Measurements from ENCODE around the gene FAAP100. TPM values are rescaled to one million over a fixed set of nuclear protein-coding genes. Genes with fewer than 3 reads are reported as not detected.
A peak's percentile ranks its signal among the peaks of the same experiment; 100 is the strongest.

FAAP100 gene
- total and polyA plus RNA-seq, 5 donors: 12.0 to 15.3 (median 13.0) TPM

- WGBS: 46% methylated on average over 16 of the region's 17 CpGs
- Histone ChIP-seq H3K9me3 (ENCODE audit: control insufficient read depth, low read length) (no peaks in the 10 kb centered on the region), H3K4me3 (ENCODE audit: low read length) (no peak overlapping the region), H3K27me3 (ENCODE audit: control insufficient read depth, insufficient read depth) (no peaks in the 10 kb centered on the region), H3K27ac (ENCODE audit: low read length) (no peak overlapping the region), H3K4me1 (ENCODE audit: control insufficient read depth, insufficient read depth, low read length) (peaks cover 3% of the 10 kb centered on the region)
- ATAC-seq (peak in 1 of 2 donors; percentile 27), DNase-seq (peak in 2 of 3 donors; percentile 47 to 51)
- intact Hi-C loops (cut with DNase I): no loop called here
These were observed 24.6 kb upstream of the FAAP100 start for GRCh38 chr17:81576621-81577277.

- Histone ChIP-seq H3K27ac (ENCODE audit: low read length) (no peak overlapping the region), H3K9me3 (ENCODE audit: control insufficient read depth, low read length) (no peaks in the 10 kb centered on the region), H3K27me3 (ENCODE audit: control insufficient read depth, insufficient read depth) (no peaks in the 10 kb centered on the region), H3K4me3 (ENCODE audit: low read length) (no peak overlapping the region), H3K4me1 (ENCODE audit: control insufficient read depth, insufficient read depth, low read length) (peaks cover 3% of the 10 kb centered on the region)
- ATAC-seq (no peak), DNase-seq (no peak)
- intact Hi-C loops (cut with DNase I): no loop called here
- WGBS: 89% methylated on average over 3 of the region's 3 CpGs
These were observed 23.7 kb upstream of the FAAP100 start for GRCh38 chr17:81575836-81576235.

- H3K9me3 ChIP-seq (ENCODE audit: control insufficient read depth, low read length): no peaks in the 10 kb centered on the region
- ATAC-seq: no peak
- no peak overlapping the region for H3K27ac ChIP-seq (ENCODE audit: low read length)
- DNase-seq: peak in 1 of 3 donors; percentile 27
- WGBS: 63% methylated on average over 8 of the region's 8 CpGs
- H3K4me3 ChIP-seq (ENCODE audit: low read length): no peak overlapping the region
- H3K4me1 ChIP-seq (ENCODE audit: control insufficient read depth, insufficient read depth, low read length): peaks cover 3% of the 10 kb centered on the region
- intact Hi-C loops (cut with DNase I): no loop called here
- H3K27me3 ChIP-seq (ENCODE audit: control insufficient read depth, insufficient read depth): no peaks in the 10 kb centered on the region
These were observed 22.4 kb upstream of the FAAP100 start for GRCh38 chr17:81574643-81574956.

DNA sequence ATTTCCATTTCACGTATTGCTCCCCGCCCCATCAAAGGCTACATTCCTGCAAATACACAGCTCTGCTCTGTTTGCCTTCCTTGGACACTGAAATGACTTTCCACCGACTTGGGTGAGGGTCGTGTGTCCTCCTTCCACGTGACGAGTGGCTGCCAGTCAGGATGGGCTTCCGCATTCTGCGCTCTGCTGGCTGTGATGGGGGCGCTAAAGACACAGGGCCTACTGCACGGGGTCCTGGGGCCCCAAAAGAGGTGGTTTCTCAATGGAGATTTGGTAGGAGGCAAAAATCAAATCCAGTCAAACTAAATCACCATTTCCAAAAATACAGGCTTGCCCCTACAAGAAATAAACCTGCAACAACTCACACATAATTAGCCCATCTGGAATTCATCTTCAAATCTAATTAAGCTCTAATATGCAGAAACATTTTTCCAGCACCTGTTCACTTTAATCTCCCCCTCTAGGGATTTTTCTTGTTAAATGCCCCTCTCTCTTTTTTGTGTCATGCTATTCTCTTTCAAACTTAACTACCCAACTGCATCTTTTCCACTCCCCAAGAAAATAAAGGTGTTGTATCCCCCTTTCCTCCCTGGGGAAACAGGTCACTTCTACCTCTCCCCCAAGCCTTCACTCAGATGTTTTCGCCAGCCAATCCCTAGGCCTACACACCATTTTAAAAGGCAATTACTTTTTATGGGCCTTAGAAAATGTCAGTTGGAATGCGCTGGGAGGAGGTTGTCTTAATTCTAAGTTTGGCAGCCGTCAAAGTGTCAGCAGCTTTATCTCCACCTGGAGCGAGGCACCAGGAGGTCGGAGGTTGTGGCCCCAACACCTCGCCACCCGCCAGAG lies 21.9 kb upstream of the FAAP100 start:
- intact Hi-C loops (cut with DNase I): no loop called here
- no peaks in the 10 kb centered on the region for H3K9me3 ChIP-seq (ENCODE audit: control insufficient read depth, low read length)
- peak in 1 of 3 donors; percentile 11 for DNase-seq
- H3K27me3 ChIP-seq (ENCODE audit: control insufficient read depth, insufficient read depth): no peaks in the 10 kb centered on the region
- 77% methylated on average over 17 of the region's 17 CpGs for WGBS
- H3K27ac ChIP-seq (ENCODE audit: low read length): no peak overlapping the region
- ATAC-seq: no peak
- H3K4me1 ChIP-seq (ENCODE audit: control insufficient read depth, insufficient read depth, low read length): peaks cover 3% of the 10 kb centered on the region
- no peak overlapping the region for H3K4me3 ChIP-seq (ENCODE audit: low read length)

DNA sequence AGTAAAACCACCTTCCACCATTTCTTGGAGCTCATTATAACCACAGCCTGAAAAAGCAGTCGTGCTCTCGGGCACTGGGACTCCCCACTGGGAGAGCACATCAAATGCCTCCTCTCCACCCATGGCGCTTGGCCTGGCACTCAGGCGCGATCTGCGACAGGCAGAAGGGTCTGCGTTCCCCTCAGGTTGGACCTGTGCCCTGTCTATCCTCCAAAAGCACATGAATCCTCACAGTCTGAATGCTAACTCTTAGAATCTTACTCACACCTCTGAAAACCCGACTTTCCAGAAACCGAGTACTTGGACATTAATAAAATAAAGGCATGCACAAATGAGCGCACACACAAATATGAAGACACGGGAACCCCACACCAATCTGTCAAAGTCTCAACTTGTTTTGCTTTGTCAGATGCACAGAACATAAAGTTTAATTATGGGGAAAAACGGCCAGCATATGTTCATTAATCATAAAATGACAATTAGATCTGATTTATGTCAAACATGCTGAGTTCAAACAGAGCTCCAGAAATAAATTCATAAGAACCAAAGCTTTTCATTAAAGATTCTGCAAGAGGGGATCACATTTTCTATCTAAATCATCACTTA lies 20.5 kb upstream of the FAAP100 start:
- DNase-seq (peak in 1 of 3 donors; percentile 40), ATAC-seq (no peak)
- H3K27ac ChIP-seq (ENCODE audit: low read length): no peak overlapping the region
- H3K4me3 ChIP-seq (ENCODE audit: low read length): no peak overlapping the region
- H3K9me3 ChIP-seq (ENCODE audit: control insufficient read depth, low read length): no peaks in the 10 kb centered on the region
- intact Hi-C loops (cut with DNase I): no loop called here
- H3K27me3 ChIP-seq (ENCODE audit: control insufficient read depth, insufficient read depth): no peaks in the 10 kb centered on the region
- H3K4me1 ChIP-seq (ENCODE audit: control insufficient read depth, insufficient read depth, low read length): peaks cover 3% of the 10 kb centered on the region
- WGBS: 87% methylated on average over 12 of the region's 12 CpGs

DNA sequence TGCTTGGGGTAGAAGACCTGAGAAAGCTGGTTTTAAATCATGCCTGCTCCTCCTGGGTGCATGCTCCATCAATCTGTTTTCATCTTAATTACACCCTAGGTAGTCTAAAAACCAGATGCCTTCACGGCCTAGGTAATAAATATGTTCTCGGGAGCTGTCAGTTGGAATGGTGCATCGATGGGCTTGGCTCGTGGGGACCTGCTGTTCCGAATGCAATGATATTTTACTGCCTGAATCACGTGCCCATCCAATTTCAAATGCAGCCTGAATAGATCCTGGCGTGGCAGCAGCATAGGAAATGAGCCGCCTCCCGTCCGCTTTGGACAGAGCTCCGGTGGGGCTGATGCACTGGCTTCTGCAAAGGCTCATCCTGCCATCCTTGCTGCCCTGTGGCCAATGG lies 18.8 kb upstream of the FAAP100 start:
- 94% methylated on average over 11 of the region's 11 CpGs for WGBS

GRCh38 chr17:81569986-81570514 lies 17.9 kb upstream of the FAAP100 start:
- no peak overlapping the region for H3K4me3 ChIP-seq (ENCODE audit: low read length)
- DNase-seq (peak in 1 of 3 donors; percentile 30), ATAC-seq (no peak)
- no peak overlapping the region for H3K27ac ChIP-seq (ENCODE audit: low read length)
- no peaks in the 10 kb centered on the region for H3K9me3 ChIP-seq (ENCODE audit: control insufficient read depth, low read length)
- no peaks in the 10 kb centered on the region for H3K27me3 ChIP-seq (ENCODE audit: control insufficient read depth, insufficient read depth)
- peaks cover 11% of the 10 kb centered on the region for H3K4me1 ChIP-seq (ENCODE audit: control insufficient read depth, insufficient read depth, low read length)
- WGBS: 95% methylated on average over 18 of the region's 18 CpGs
- intact Hi-C loops (cut with DNase I): no loop called here

More for the DNA sequence above, 18.8 kb upstream of the FAAP100 start:
- peaks cover 11% of the 10 kb centered on the region for H3K4me1 ChIP-seq (ENCODE audit: control insufficient read depth, insufficient read depth, low read length)
- intact Hi-C loops (cut with DNase I): no loop called here
- ATAC-seq (no peak), DNase-seq (peak in 1 of 3 donors; percentile 28)
- no peak overlapping the region for H3K4me3 ChIP-seq (ENCODE audit: low read length)
- H3K27ac ChIP-seq (ENCODE audit: low read length): no peak overlapping the region
- H3K27me3 ChIP-seq (ENCODE audit: control insufficient read depth, insufficient read depth): no peaks in the 10 kb centered on the region
- no peaks in the 10 kb centered on the region for H3K9me3 ChIP-seq (ENCODE audit: control insufficient read depth, low read length)

DNA sequence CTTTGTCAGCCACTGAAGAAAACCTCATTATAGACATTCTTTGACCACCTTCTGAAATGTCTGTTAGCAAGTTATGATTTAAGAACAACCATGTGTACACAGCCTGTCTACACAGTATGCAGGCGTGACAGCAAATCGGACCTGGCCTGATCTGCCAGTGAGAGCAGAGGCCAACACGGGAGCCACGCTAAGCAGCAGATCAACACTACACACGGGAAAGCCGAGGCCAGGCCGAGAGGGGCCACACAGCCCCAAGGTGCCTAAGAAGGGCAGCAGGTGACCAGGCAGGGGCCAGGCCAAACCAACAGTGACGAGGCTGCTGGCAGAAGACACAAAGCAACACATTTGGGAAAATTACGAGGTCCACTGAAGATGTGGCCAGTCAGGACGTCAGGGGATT lies 16.3 kb upstream of the FAAP100 start:
- intact Hi-C loops (cut with DNase I): no loop called here

GRCh38 chr17:81567191-81567590 lies 15.0 kb upstream of the FAAP100 start:
- Histone ChIP-seq H3K27ac (ENCODE audit: low read length) (peak overlapping the region; percentile 73), H3K4me3 (ENCODE audit: low read length) (no peak overlapping the region), H3K27me3 (ENCODE audit: control insufficient read depth, insufficient read depth) (no peaks in the 10 kb centered on the region), H3K9me3 (ENCODE audit: control insufficient read depth, low read length) (no peaks in the 10 kb centered on the region), H3K4me1 (ENCODE audit: control insufficient read depth, insufficient read depth, low read length) (peaks cover 11% of the 10 kb centered on the region)
- WGBS: 52% methylated on average over 4 of the region's 4 CpGs
- intact Hi-C loops (cut with DNase I): no loop called here
- ATAC-seq (no peak), DNase-seq (peak in 1 of 3 donors; percentile 4)

More for the DNA sequence above, 16.3 kb upstream of the FAAP100 start:
- WGBS: 86% methylated on average over 10 of the region's 10 CpGs
- Histone ChIP-seq H3K9me3 (ENCODE audit: control insufficient read depth, low read length) (no peaks in the 10 kb centered on the region), H3K27ac (ENCODE audit: low read length) (no peak overlapping the region), H3K4me3 (ENCODE audit: low read length) (no peak overlapping the region), H3K27me3 (ENCODE audit: control insufficient read depth, insufficient read depth) (no peaks in the 10 kb centered on the region), H3K4me1 (ENCODE audit: control insufficient read depth, insufficient read depth, low read length) (peaks cover 11% of the 10 kb centered on the region)
- DNase-seq: peak in 1 of 3 donors; percentile 30
- no peak for ATAC-seq

GRCh38 chr17:81566461-81567126 lies 14.4 kb upstream of the FAAP100 start:
- WGBS: 6% methylated on average over 8 of the region's 8 CpGs
- ATAC-seq: peak; percentile 81 to 84
- no peaks in the 10 kb centered on the region for H3K27me3 ChIP-seq (ENCODE audit: control insufficient read depth, insufficient read depth)
- intact Hi-C loops (cut with DNase I): no loop called here
- no peak overlapping the region for H3K4me3 ChIP-seq (ENCODE audit: low read length)
- H3K9me3 ChIP-seq (ENCODE audit: control insufficient read depth, low read length): no peaks in the 10 kb centered on the region
- H3K27ac ChIP-seq (ENCODE audit: low read length): peak overlapping the region; percentile 96
- DNase-seq: peak; percentile 71 to 91 (median 86)
- H3K4me1 ChIP-seq (ENCODE audit: control insufficient read depth, insufficient read depth, low read length): peaks cover 11% of the 10 kb centered on the region

Measured in right cardiac atrium (tissue), 5 donors.